Middle frontal gyrus (tissue), 1 donor: Measurements from ENCODE around the gene MUC20.
"Not testable (repeated sequence)": the region's sequence is repeated elsewhere in the genome, so short reads cannot be mapped to it uniquely, and the experiment has no call there.

Experiments used
- DNase-seq: peaks from one replicate; pipeline ENCODE4 v3.0.0-alpha.2; 2015; ENCODE audit warnings: low spot score; ENCODE audit errors: extremely low spot score

Gene MUC20

GRCh38 chr3:195770081-195770840 lies 49.5 kb downstream of the MUC20 start:
- no peak for DNase-seq

GRCh38 chr3:195770841-195771645 lies 50.3 kb downstream of the MUC20 start:
- DNase-seq = not testable (repeated sequence)

GRCh38 chr3:195771646-195772300 lies 51.0 kb downstream of the MUC20 start:
- no peak for DNase-seq

GRCh38 chr3:195773956-195774537 lies 53.3 kb downstream of the MUC20 start:
- DNase-seq = no peak

- no peak for DNase-seq
Observed at GRCh38 chr3:195774917-195775316, 54.1 kb downstream of the MUC20 start.

GRCh38 chr3:195777975-195778374 lies 57.2 kb downstream of the MUC20 start:
- DNase-seq = no peak

- not testable (repeated sequence) for DNase-seq
Observed at GRCh38 chr3:195781236-195781635, 60.5 kb downstream of the MUC20 start.
